GM23338 (cell line): ENCODE data around the gene RPL22.

Experiments used
- CREB1 ChIP-seq: fragments of 250-450 bp; sonication (Bioruptor Pico); IDR thresholded peaks from 2 replicates; pipeline ENCODE4 v1.5.0; 2020; ENCODE audit warnings: low read depth, mild to moderate bottlenecking, moderate library complexity
- EZH2 ChIP-seq: fragments of 200-600 bp; sonication (generic); IDR thresholded peaks from one replicate; pipeline ENCODE4 v1.8.0; 2017; ENCODE audit warnings: antibody characterized with exemption, mild to moderate bottlenecking, low read depth; ENCODE audit not compliant: unreplicated experiment
- EZH2phosphoT487 ChIP-seq: fragments of 200-600 bp; sonication (generic); IDR thresholded peaks from one replicate; pipeline ENCODE4 v1.8.1; 2018; ENCODE audit warnings: antibody characterized with exemption; ENCODE audit not compliant: unreplicated experiment
- JUNB ChIP-seq: IDR thresholded peaks from one replicate; pipeline ENCODE4 v1.6.1; 2016; ENCODE audit warnings: antibody characterized with exemption; ENCODE audit not compliant: unreplicated experiment
- POLR2AphosphoS5 ChIP-seq: IDR thresholded peaks from 2 replicates; pipeline ENCODE4 v1.6.1; 2016; ENCODE audit warnings: antibody characterized with exemption, low read depth
- ZNF114 ChIP-seq: fragments of 250-450 bp; sonication (Bioruptor Pico); IDR thresholded peaks from 2 replicates; pipeline ENCODE4 v1.5.0; 2020; ENCODE audit warnings: mild to moderate bottlenecking, moderate library complexity
- ZNF331 ChIP-seq: fragments of 250-450 bp; sonication (Bioruptor Pico); IDR thresholded peaks from 2 replicates; pipeline ENCODE4 v1.5.0; 2020; ENCODE audit warnings: low read depth, mild to moderate bottlenecking, moderate library complexity
- TF ChIP-seq, protein P1 (sequence below), 2 experiments: fragments of 200-600 bp in 1 of 2; sonication (generic) in 1 of 2; conservative IDR thresholded peaks; 2 replicates each; pipeline versions ENCODE4 v1.5.1 to v1.6.1; 2016 to 2017; ENCODE audit warnings: antibody characterized with exemption in 2 of 2, low read depth in 2 of 2, mild to moderate bottlenecking in 2 of 2, moderate library complexity in 1 of 2
- TF ChIP-seq, protein P2 (sequence below): IDR thresholded peaks from one replicate; pipeline ENCODE4 v1.6.1; 2018; ENCODE audit warnings: antibody characterized with exemption; ENCODE audit not compliant: unreplicated experiment
- TF ChIP-seq, protein P3 (sequence below): IDR thresholded peaks from 2 replicates; pipeline ENCODE4 v1.6.1; 2016; ENCODE audit warnings: antibody characterized with exemption

GRCh38 chr1:6145396-6145750 lies 54.0 kb downstream of the RPL22 start:
- TF ChIP-seq POLR2AphosphoS5 (no peak), EZH2 (no peak), JUNB (no peak), EZH2phosphoT487 (no peak), CREB1 (CRISPR knock-in tag) (no peak), ZNF114 (CRISPR knock-in tag) (no peak), ZNF331 (no peak)
- TF ChIP-seq, protein P1, sequence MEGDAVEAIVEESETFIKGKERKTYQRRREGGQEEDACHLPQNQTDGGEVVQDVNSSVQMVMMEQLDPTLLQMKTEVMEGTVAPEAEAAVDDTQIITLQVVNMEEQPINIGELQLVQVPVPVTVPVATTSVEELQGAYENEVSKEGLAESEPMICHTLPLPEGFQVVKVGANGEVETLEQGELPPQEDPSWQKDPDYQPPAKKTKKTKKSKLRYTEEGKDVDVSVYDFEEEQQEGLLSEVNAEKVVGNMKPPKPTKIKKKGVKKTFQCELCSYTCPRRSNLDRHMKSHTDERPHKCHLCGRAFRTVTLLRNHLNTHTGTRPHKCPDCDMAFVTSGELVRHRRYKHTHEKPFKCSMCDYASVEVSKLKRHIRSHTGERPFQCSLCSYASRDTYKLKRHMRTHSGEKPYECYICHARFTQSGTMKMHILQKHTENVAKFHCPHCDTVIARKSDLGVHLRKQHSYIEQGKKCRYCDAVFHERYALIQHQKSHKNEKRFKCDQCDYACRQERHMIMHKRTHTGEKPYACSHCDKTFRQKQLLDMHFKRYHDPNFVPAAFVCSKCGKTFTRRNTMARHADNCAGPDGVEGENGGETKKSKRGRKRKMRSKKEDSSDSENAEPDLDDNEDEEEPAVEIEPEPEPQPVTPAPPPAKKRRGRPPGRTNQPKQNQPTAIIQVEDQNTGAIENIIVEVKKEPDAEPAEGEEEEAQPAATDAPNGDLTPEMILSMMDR (conservative IDR thresholded peaks at IDR 0.05; ENCODE audit: low read depth in 2 of 2): no peak
- TF ChIP-seq, protein P2, sequence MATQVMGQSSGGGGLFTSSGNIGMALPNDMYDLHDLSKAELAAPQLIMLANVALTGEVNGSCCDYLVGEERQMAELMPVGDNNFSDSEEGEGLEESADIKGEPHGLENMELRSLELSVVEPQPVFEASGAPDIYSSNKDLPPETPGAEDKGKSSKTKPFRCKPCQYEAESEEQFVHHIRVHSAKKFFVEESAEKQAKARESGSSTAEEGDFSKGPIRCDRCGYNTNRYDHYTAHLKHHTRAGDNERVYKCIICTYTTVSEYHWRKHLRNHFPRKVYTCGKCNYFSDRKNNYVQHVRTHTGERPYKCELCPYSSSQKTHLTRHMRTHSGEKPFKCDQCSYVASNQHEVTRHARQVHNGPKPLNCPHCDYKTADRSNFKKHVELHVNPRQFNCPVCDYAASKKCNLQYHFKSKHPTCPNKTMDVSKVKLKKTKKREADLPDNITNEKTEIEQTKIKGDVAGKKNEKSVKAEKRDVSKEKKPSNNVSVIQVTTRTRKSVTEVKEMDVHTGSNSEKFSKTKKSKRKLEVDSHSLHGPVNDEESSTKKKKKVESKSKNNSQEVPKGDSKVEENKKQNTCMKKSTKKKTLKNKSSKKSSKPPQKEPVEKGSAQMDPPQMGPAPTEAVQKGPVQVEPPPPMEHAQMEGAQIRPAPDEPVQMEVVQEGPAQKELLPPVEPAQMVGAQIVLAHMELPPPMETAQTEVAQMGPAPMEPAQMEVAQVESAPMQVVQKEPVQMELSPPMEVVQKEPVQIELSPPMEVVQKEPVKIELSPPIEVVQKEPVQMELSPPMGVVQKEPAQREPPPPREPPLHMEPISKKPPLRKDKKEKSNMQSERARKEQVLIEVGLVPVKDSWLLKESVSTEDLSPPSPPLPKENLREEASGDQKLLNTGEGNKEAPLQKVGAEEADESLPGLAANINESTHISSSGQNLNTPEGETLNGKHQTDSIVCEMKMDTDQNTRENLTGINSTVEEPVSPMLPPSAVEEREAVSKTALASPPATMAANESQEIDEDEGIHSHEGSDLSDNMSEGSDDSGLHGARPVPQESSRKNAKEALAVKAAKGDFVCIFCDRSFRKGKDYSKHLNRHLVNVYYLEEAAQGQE: no peak
- TF ChIP-seq, protein P3, sequence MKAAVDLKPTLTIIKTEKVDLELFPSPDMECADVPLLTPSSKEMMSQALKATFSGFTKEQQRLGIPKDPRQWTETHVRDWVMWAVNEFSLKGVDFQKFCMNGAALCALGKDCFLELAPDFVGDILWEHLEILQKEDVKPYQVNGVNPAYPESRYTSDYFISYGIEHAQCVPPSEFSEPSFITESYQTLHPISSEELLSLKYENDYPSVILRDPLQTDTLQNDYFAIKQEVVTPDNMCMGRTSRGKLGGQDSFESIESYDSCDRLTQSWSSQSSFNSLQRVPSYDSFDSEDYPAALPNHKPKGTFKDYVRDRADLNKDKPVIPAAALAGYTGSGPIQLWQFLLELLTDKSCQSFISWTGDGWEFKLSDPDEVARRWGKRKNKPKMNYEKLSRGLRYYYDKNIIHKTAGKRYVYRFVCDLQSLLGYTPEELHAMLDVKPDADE: no peak
